GM23338 (cell line): ENCODE results near the gene BOK. TPM values are rescaled to one million over a fixed set of nuclear protein-coding genes. Genes with fewer than 3 reads are reported as not detected.

Experiments
- ATAC-seq: fragments of 200-7000 bp; cut with Tn5 transposase; 3 replicates; pipeline ENCODE4 v1.9.1; 2020
- DNase-seq: peaks from one replicate; pipeline ENCODE4 v3.0.0-alpha.2; 2015; ENCODE audit warnings: low spot score
- H2AFZ ChIP-seq: fragments of 200-600 bp; sonication (generic); 2 replicates; pipeline ENCODE4 v1.8.0; 2016; ENCODE audit warnings: antibody characterized with exemption, mild to moderate bottlenecking, moderate library complexity
- H3F3A ChIP-seq: fragments of 200-600 bp; sonication (generic); replicated peaks from 2 replicates; pipeline ENCODE4 v1.8.0; 2017; ENCODE audit warnings: antibody characterized with exemption, mixed run types, low read depth
- H3K27ac ChIP-seq: fragments of 200-600 bp; sonication (generic); 2 replicates; pipeline ENCODE4 v1.6.1; 2016; ENCODE audit warnings: low read depth
- H3K27me3 ChIP-seq: fragments of 200-600 bp; sonication (generic); 2 replicates; pipeline ENCODE4 v1.8.0; 2016; ENCODE audit warnings: mild to moderate bottlenecking, mixed run types, moderate library complexity; ENCODE audit not compliant: insufficient read depth
- H3K36me3 ChIP-seq: fragments of 200-600 bp; sonication (generic); 2 replicates; pipeline ENCODE4 v1.8.0; 2016; ENCODE audit warnings: mild to moderate bottlenecking; ENCODE audit not compliant: insufficient read depth
- H3K4me1 ChIP-seq: fragments of 200-600 bp; sonication (generic); 2 replicates; pipeline ENCODE4 v1.8.0; 2016; ENCODE audit warnings: mild to moderate bottlenecking, moderate library complexity; ENCODE audit not compliant: insufficient read depth
- H3K4me2 ChIP-seq: fragments of 200-600 bp; sonication (generic); 2 replicates; pipeline ENCODE4 v1.7.1; 2017; ENCODE audit warnings: mixed run types
- H3K4me3 ChIP-seq: fragments of 200-600 bp; sonication (generic); 2 replicates; pipeline ENCODE4 v1.6.1; 2016; ENCODE audit warnings: mixed run types
- H3K79me2 ChIP-seq: fragments of 200-600 bp; sonication (generic); replicated peaks from 2 replicates; pipeline ENCODE4 v1.8.0; 2017; ENCODE audit warnings: mild to moderate bottlenecking; ENCODE audit not compliant: insufficient read depth
- H3K9me2 ChIP-seq: fragments of 200-600 bp; sonication (generic); 2 replicates; pipeline ENCODE4 v1.8.0; 2017; ENCODE audit not compliant: insufficient read depth
- H4K20me1 ChIP-seq: fragments of 200-600 bp; sonication (generic); replicated peaks from 2 replicates; pipeline ENCODE4 v1.8.0; 2017; ENCODE audit warnings: mild to moderate bottlenecking; ENCODE audit not compliant: insufficient read depth
- H3K27ac Mint-ChIP-seq: 2 replicates; pipeline ENCODE4 v1.8.0; 2020; ENCODE audit warnings: inconsistent platforms, mild to moderate bottlenecking, moderate library complexity, mixed read lengths
- H3K27me3 Mint-ChIP-seq: 3 replicates; pipeline ENCODE4 v1.8.0; 2022; ENCODE audit warnings: low read depth, mild to moderate bottlenecking, moderate library complexity, mixed read lengths, inconsistent platforms; ENCODE audit not compliant: insufficient read depth, poor library complexity
- H3K36me3 Mint-ChIP-seq: 3 replicates; pipeline ENCODE4 v1.8.0; 2021; ENCODE audit warnings: low read depth, mild to moderate bottlenecking, inconsistent platforms, moderate library complexity, mixed read lengths
- H3K4me1 Mint-ChIP-seq: 3 replicates; pipeline ENCODE4 v1.8.0; 2020; ENCODE audit warnings: mild to moderate bottlenecking, inconsistent platforms, mixed read lengths
- H3K4me3 Mint-ChIP-seq: 3 replicates; pipeline ENCODE4 v1.8.0; 2021; ENCODE audit warnings: moderate library complexity, mild to moderate bottlenecking, inconsistent platforms, mixed read lengths
- H3K9me3 Mint-ChIP-seq: 3 replicates; pipeline ENCODE4 v1.8.0; 2020; ENCODE audit warnings: moderate library complexity, mild to moderate bottlenecking, inconsistent platforms, mixed read lengths
- CREB1 ChIP-seq: fragments of 250-450 bp; sonication (Bioruptor Pico); IDR thresholded peaks from 2 replicates; pipeline ENCODE4 v1.5.0; 2020; ENCODE audit warnings: low read depth, mild to moderate bottlenecking, moderate library complexity
- CTCF ChIP-seq, 2 experiments: fragments of 200-600 bp in 1 of 2; sonication (generic) in 1 of 2; conservative IDR thresholded peaks; 2 replicates each; pipeline versions ENCODE4 v1.5.1 to v1.6.1; 2016 to 2017; ENCODE audit warnings: antibody characterized with exemption in 2 of 2, low read depth in 2 of 2, mild to moderate bottlenecking in 2 of 2, moderate library complexity in 1 of 2
- ETS1 ChIP-seq: IDR thresholded peaks from 2 replicates; pipeline ENCODE4 v1.6.1; 2016; ENCODE audit warnings: antibody characterized with exemption
- EZH2 ChIP-seq: fragments of 200-600 bp; sonication (generic); IDR thresholded peaks from one replicate; pipeline ENCODE4 v1.8.0; 2017; ENCODE audit warnings: antibody characterized with exemption, mild to moderate bottlenecking, low read depth; ENCODE audit not compliant: unreplicated experiment
- EZH2phosphoT487 ChIP-seq: fragments of 200-600 bp; sonication (generic); IDR thresholded peaks from one replicate; pipeline ENCODE4 v1.8.1; 2018; ENCODE audit warnings: antibody characterized with exemption; ENCODE audit not compliant: unreplicated experiment
- JUNB ChIP-seq: IDR thresholded peaks from one replicate; pipeline ENCODE4 v1.6.1; 2016; ENCODE audit warnings: antibody characterized with exemption; ENCODE audit not compliant: unreplicated experiment
- NANOG ChIP-seq: IDR thresholded peaks from 2 replicates; pipeline ENCODE4 v1.6.1; 2016; ENCODE audit warnings: antibody characterized with exemption, borderline replicate concordance
- POLR2AphosphoS5 ChIP-seq: IDR thresholded peaks from 2 replicates; pipeline ENCODE4 v1.6.1; 2016; ENCODE audit warnings: antibody characterized with exemption, low read depth
- REST ChIP-seq: IDR thresholded peaks from one replicate; pipeline ENCODE4 v1.6.1; 2018; ENCODE audit warnings: antibody characterized with exemption; ENCODE audit not compliant: unreplicated experiment
- STAT1 ChIP-seq: IDR thresholded peaks from one replicate; pipeline ENCODE4 v1.6.1; 2016; ENCODE audit warnings: antibody characterized with exemption; ENCODE audit not compliant: unreplicated experiment
- ZNF114 ChIP-seq: fragments of 250-450 bp; sonication (Bioruptor Pico); IDR thresholded peaks from 2 replicates; pipeline ENCODE4 v1.5.0; 2020; ENCODE audit warnings: mild to moderate bottlenecking, moderate library complexity
- ZNF331 ChIP-seq: fragments of 250-450 bp; sonication (Bioruptor Pico); IDR thresholded peaks from 2 replicates; pipeline ENCODE4 v1.5.0; 2020; ENCODE audit warnings: low read depth, mild to moderate bottlenecking, moderate library complexity
- ZNF462 ChIP-seq: fragments of 250-450 bp; sonication (Bioruptor Pico); IDR thresholded peaks from 2 replicates; pipeline ENCODE4 v1.5.0; 2020; ENCODE audit warnings: mild to moderate bottlenecking, moderate library complexity
- polyA plus RNA-seq: library from polyadenylated mRNA; unstranded; fragments of >200 nt; fragmentation: Nextera tagmentation; extraction: Ambion mirVana; gene quantifications from 2 replicates; pipeline ENCODE4 v1.2.1, GENCODE V29; 2016
- total RNA-seq: library from RNA; depleted of rRNA; stranded (reverse); fragments of >200 nt; shearing (Covaris generic); gene quantifications from 2 replicates; pipeline ENCODE4 v1.2.3, GENCODE V29; 2014

Gene BOK
- total and polyA plus RNA-seq, 2 experiments from 2014 or later: 13.5 to 36.7 TPM

GRCh38 chr2:241615522-241616052 lies 57.0 kb downstream of the BOK start:
- peaks cover 63% of the 10 kb centered on the region for H3K79me2 ChIP-seq
- no peak for ATAC-seq
- H3K36me3 Mint-ChIP-seq: peaks cover 7% of the 10 kb centered on the region; the same call in 2 of the 3 replicates
- H3K4me3 Mint-ChIP-seq: no peak overlapping the region
- no peak for TF ChIP-seq CREB1 (CRISPR knock-in tag)
- TF ChIP-seq REST: no peak
- TF ChIP-seq EZH2phosphoT487: no peak
- TF ChIP-seq EZH2: no peak
- no peak for TF ChIP-seq ZNF331 (CRISPR knock-in tag)
- TF ChIP-seq NANOG: no peak
- no peak for TF ChIP-seq JUNB
- TF ChIP-seq CTCF (conservative IDR thresholded peaks at IDR 0.05; ENCODE audit: low read depth in 2 of 2): no peak
- no peak for TF ChIP-seq ZNF462 (CRISPR knock-in tag)
- TF ChIP-seq POLR2AphosphoS5: no peak
- TF ChIP-seq ETS1: no peak
- TF ChIP-seq STAT1: no peak
- no peak for TF ChIP-seq ZNF114 (CRISPR knock-in tag)
- DNase-seq: no peak
- no peak overlapping the region for H3K4me2 ChIP-seq
- peaks cover 6% of the 10 kb centered on the region; the same call in 1 of the 2 replicates for H3K4me1 ChIP-seq
- H3K27me3 ChIP-seq: no peaks in the 10 kb centered on the region
- peaks cover 9% of the 10 kb centered on the region; the same call in 1 of the 2 replicates for H3F3A ChIP-seq
- H2AFZ ChIP-seq: no peak overlapping the region
- no peak overlapping the region for H3K4me3 ChIP-seq
- no peaks in the 10 kb centered on the region; the same call in 1 of the 2 replicates for H4K20me1 ChIP-seq
- peak overlapping the region; percentile 49; the same call in 1 of the 2 replicates for H3K27ac Mint-ChIP-seq
- peaks cover 5% of the 10 kb centered on the region for H3K27me3 Mint-ChIP-seq
- no peak overlapping the region for H3K27ac ChIP-seq
- peaks cover 30% of the 10 kb centered on the region for H3K4me1 Mint-ChIP-seq
- H3K36me3 ChIP-seq: no peaks in the 10 kb centered on the region
- no peaks in the 10 kb centered on the region for H3K9me2 ChIP-seq
- peaks cover 4% of the 10 kb centered on the region; the same call in 1 of the 3 replicates for H3K9me3 Mint-ChIP-seq
